ENCODE measurements around the gene INTS14. TPM values are rescaled to one million over a fixed set of nuclear protein-coding genes. Genes with fewer than 3 reads are reported as not detected.

Gene INTS14
- total RNA-seq, 1 experiment from 2014 or later: 44.7 TPM

DNA sequence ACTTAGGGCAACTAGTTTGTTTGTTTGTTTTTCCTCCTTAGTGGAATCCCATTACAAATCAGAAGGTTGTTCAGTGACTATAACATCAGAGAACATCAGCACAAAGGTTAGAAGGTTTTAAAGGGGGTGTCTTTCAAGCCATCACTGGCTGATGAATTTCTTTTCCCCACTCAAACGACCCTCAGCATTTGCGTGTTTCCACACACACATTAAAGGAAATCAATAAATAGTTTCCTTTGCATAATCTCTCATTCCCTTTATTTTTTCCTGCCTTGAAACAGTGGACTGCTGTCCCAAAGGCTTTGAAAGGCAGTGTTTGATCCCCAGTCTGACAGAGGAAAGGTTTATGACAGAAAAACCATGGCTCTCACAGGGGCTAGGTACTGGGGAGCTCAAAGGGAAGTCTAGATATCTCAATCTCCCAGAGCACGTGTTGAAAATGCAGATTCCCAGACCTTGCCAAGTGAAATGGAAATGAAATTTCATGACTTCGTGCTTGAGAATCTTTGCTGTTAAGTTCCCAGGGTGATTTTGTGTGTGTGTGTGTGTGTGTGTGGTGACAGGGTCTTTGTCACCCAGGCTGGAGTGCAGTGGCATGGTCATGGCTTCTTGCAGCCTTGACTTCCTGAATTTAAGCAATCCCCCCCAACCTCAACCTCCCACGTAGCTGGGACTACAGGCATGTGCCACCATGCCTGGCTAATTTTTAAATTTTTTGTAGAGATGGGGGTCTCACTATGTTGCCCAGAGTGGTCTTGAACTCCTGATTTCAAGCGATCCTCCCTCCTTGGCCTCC, 2.2 kb upstream of the INTS14 start:
- H3K36me3 Mint-ChIP-seq (ENCODE audit: insufficient read depth in 1 of 3, low read depth in 3 of 3): peaks cover 0 to 1% (median 0%) of the 10 kb centered on the region in 3 experiments; a peak in 1 of 7 replicates
- H2BK20ac ChIP-seq (ENCODE audit: low read depth, low read length, poor library complexity, severe bottlenecking): no peak overlapping the region
- no peak overlapping the region for H2BK5ac ChIP-seq (ENCODE audit: insufficient read length, low read length)
- H3K23me2 ChIP-seq (ENCODE audit: insufficient read length, low read depth, low read length, poor library complexity, severe bottlenecking): peaks cover 8% of the 10 kb centered on the region
- no peak overlapping the region for H2AFZ ChIP-seq (ENCODE audit: low read length)
- no peak overlapping the region for H4K8ac ChIP-seq (replicated peaks; ENCODE audit: insufficient read length, low read depth, low read length)
- no peak overlapping the region for H2BK15ac ChIP-seq (ENCODE audit: low read depth, low read length)
- no peak overlapping the region for H3K4ac ChIP-seq (ENCODE audit: low read depth, low read length)
- no peak overlapping the region for H3K18ac ChIP-seq (ENCODE audit: insufficient read length, low read depth, low read length)
- peaks cover 2% of the 10 kb centered on the region; the same call in 1 of the 2 replicates for H3K79me2 ChIP-seq (ENCODE audit: insufficient read depth, low read length)
- H3K9ac ChIP-seq (ENCODE audit: extremely low read depth, insufficient read length, low read length): no peak overlapping the region
- H3K9me3 Mint-ChIP-seq: no peaks in the 10 kb centered on the region; a peak in 1 of 5 replicates
- H2BK120ac ChIP-seq (ENCODE audit: low read depth, low read length, poor library complexity, severe bottlenecking): no peak overlapping the region
- H3T11ph ChIP-seq (ENCODE audit: low read length): no peak overlapping the region
- WGBS (ENCODE audit: extremely low coverage, insufficient read length, low lambda C conversion rate): no CpG with 5 or more reads among the region's 6 CpGs
- H2AK5ac ChIP-seq (ENCODE audit: insufficient read length, low read length): no peak overlapping the region
- peaks cover 2% of the 10 kb centered on the region; the same call in 1 of the 2 replicates for H3K4me1 ChIP-seq (ENCODE audit: insufficient read depth, low read length)
- no peak overlapping the region for H3K56ac ChIP-seq (ENCODE audit: insufficient read length, low read depth, low read length)
- H3K27me3 ChIP-seq (ENCODE audit: insufficient read depth, low read length): no peaks in the 10 kb centered on the region
- H3K23ac ChIP-seq (ENCODE audit: insufficient read length, low read depth, low read length): no peak overlapping the region
- H4K20me1 ChIP-seq (ENCODE audit: control insufficient read depth, insufficient read depth, insufficient read length): no peaks in the 10 kb centered on the region
- H3K14ac ChIP-seq (ENCODE audit: insufficient read depth, low read length): no peak overlapping the region
- H3K4me1 Mint-ChIP-seq: peaks cover 16 to 21% of the 10 kb centered on the region in 2 experiments
- DNase-seq: no peak
- H4K5ac ChIP-seq (ENCODE audit: insufficient read length, low read depth, low read length): no peak overlapping the region
- H3K79me1 ChIP-seq (ENCODE audit: insufficient read depth, low read depth, low read length, poor library complexity, severe bottlenecking): no peaks in the 10 kb centered on the region
- TF ChIP-seq, protein P1, sequence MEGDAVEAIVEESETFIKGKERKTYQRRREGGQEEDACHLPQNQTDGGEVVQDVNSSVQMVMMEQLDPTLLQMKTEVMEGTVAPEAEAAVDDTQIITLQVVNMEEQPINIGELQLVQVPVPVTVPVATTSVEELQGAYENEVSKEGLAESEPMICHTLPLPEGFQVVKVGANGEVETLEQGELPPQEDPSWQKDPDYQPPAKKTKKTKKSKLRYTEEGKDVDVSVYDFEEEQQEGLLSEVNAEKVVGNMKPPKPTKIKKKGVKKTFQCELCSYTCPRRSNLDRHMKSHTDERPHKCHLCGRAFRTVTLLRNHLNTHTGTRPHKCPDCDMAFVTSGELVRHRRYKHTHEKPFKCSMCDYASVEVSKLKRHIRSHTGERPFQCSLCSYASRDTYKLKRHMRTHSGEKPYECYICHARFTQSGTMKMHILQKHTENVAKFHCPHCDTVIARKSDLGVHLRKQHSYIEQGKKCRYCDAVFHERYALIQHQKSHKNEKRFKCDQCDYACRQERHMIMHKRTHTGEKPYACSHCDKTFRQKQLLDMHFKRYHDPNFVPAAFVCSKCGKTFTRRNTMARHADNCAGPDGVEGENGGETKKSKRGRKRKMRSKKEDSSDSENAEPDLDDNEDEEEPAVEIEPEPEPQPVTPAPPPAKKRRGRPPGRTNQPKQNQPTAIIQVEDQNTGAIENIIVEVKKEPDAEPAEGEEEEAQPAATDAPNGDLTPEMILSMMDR (conservative IDR thresholded peaks at IDR 0.05): no peak
- no peak overlapping the region for H3K27ac Mint-ChIP-seq
- no peak overlapping the region for H3K4me2 ChIP-seq (ENCODE audit: insufficient read depth, insufficient read length, low read length)
- no peak overlapping the region for H2BK12ac ChIP-seq (ENCODE audit: insufficient read length, low read depth, low read length)
- H3K27me3 Mint-ChIP-seq (ENCODE audit: low read depth): no peaks in the 10 kb centered on the region; the same call in none of the 2 replicates
- no peak overlapping the region for H3K27ac ChIP-seq (ENCODE audit: insufficient read length, low read depth, low read length)
- H3K9me3 ChIP-seq (ENCODE audit: control insufficient read depth, low read depth, low read length): no peaks in the 10 kb centered on the region
- no peak overlapping the region for H4K91ac ChIP-seq (ENCODE audit: insufficient read length, low read depth, low read length)
- H3K4me3 Mint-ChIP-seq: no peak overlapping the region
